PC-3 (cell line): ENCODE measurements around the gene ACADS. TPM values are rescaled to one million over a fixed set of nuclear protein-coding genes. Genes with fewer than 3 reads are reported as not detected.

Experiments used
- ATAC-seq: fragments of 200-7000 bp; cut with Tn5 transposase; 2 replicates; pipeline ENCODE4 v1.9.1; 2020; ENCODE audit warnings: mild to moderate bottlenecking, moderate library complexity
- BruUV-seq: library from RNA; stranded (reverse); fragments of 400-500 nt; replicated peaks from 2 replicates; lab custom pipeline; 2021; lab: Mats Ljungman, UMichigan
- CTCF ChIA-PET: fragments of 300-600 bp; sonication (Branson Sonifier 250); formaldehyde crosslinking; loops from one replicate; lab custom pipeline; 2022; ENCODE audit warnings: antibody characterized with exemption; lab: Charles Lee
- POLR2A ChIA-PET: fragments of 300-600 bp; sonication (Branson Sonifier 250); formaldehyde crosslinking; loops from one replicate; lab custom pipeline; 2022; ENCODE audit warnings: antibody characterized with exemption; ENCODE audit not compliant: unreplicated experiment; lab: Charles Lee
- DNase-seq: peaks from one replicate; pipeline ENCODE4 v3.0.0-alpha.2; 2015
- H2AFZ ChIP-seq: fragments of 300-600 bp; sonication (generic); 2 replicates; pipeline ENCODE4 v1.6.0; 2016; ENCODE audit warnings: antibody characterized with exemption, low read length
- H3F3A ChIP-seq: fragments of 300-600 bp; sonication (generic); one replicate; pipeline ENCODE4 v1.6.0; 2017; ENCODE audit warnings: antibody characterized with exemption, low read length, control low read depth, mild to moderate bottlenecking; ENCODE audit not compliant: unreplicated experiment
- H3K27ac ChIP-seq: fragments of 300-600 bp; sonication (generic); 2 replicates; pipeline ENCODE4 v1.5.1; 2016; ENCODE audit warnings: mild to moderate bottlenecking, low read length
- H3K27me3 ChIP-seq: fragments of 300-600 bp; sonication (generic); 2 replicates; pipeline ENCODE4 v1.6.1; 2016; ENCODE audit warnings: low read length, mixed read lengths
- H3K36me3 ChIP-seq: fragments of 300-600 bp; sonication (generic); 2 replicates; pipeline ENCODE4 v1.6.1; 2016; ENCODE audit warnings: low read depth, mixed run types, low read length, mixed read lengths
- H3K4me1 ChIP-seq: fragments of 300-600 bp; sonication (generic); 2 replicates; pipeline ENCODE4 v1.5.1; 2016; ENCODE audit warnings: low read length; ENCODE audit not compliant: insufficient read depth
- H3K4me2 ChIP-seq: fragments of 300-600 bp; sonication (generic); 2 replicates; pipeline ENCODE4 v1.6.0; 2016; ENCODE audit warnings: low read length
- H3K4me3 ChIP-seq: fragments of 300-600 bp; sonication (generic); 2 replicates; pipeline ENCODE4 v1.5.1; 2016; ENCODE audit warnings: mild to moderate bottlenecking, low read length, mixed read lengths
- H3K79me2 ChIP-seq: fragments of 300-600 bp; sonication (generic); 2 replicates; pipeline ENCODE4 v1.6.1; 2017; ENCODE audit warnings: low read length, mixed read lengths
- H3K9ac ChIP-seq: fragments of 300-600 bp; sonication (generic); 2 replicates; pipeline ENCODE4 v1.6.0; 2016; ENCODE audit warnings: mild to moderate bottlenecking, low read length
- H3K9me2 ChIP-seq: fragments of 300-600 bp; sonication (generic); replicated peaks from 2 replicates; pipeline ENCODE4 v1.6.1; 2016; ENCODE audit warnings: mixed run types, low read length, mixed read lengths
- H3K9me3 ChIP-seq: fragments of 300-600 bp; sonication (generic); 2 replicates; pipeline ENCODE4 v1.6.1; 2016; ENCODE audit warnings: low read length, mixed read lengths
- H4K20me1 ChIP-seq: fragments of 300-600 bp; sonication (generic); 2 replicates; pipeline ENCODE4 v1.6.1; 2016; ENCODE audit warnings: low read length, mixed read lengths
- CTCF ChIP-seq: fragments of 300-600 bp; sonication (generic); conservative IDR thresholded peaks from 2 replicates; pipeline ENCODE4 v1.5.1; 2017; ENCODE audit warnings: antibody characterized with exemption, low read depth, mild to moderate bottlenecking, low read length
- EZH2 ChIP-seq: fragments of 300-600 bp; sonication (generic); IDR thresholded peaks from one replicate; pipeline ENCODE4 v1.6.1; 2017; ENCODE audit warnings: antibody characterized with exemption, mild to moderate bottlenecking, low read length; ENCODE audit not compliant: unreplicated experiment
- EZH2phosphoT487 ChIP-seq: fragments of 300-600 bp; sonication (generic); IDR thresholded peaks from 2 replicates; pipeline ENCODE4 v1.6.1; 2018; ENCODE audit warnings: mild to moderate bottlenecking, antibody characterized with exemption, low read length, borderline replicate concordance
- intact Hi-C: fragments of 100-400 bp; cut with micrococcal nuclease; formaldehyde crosslinking; loops from 2 replicates; pipeline ENCODE4 v1.9.0; 2023
- total RNA-seq: library from RNA; depleted of rRNA; stranded (reverse); fragments of >200 nt; gene quantifications from 2 replicates; pipeline ENCODE4 v1.2.3, GENCODE V29; 2014

ACADS gene
- total RNA-seq, 1 experiment from 2014 or later, result 19.6 TPM

GRCh38 chr12:120710031-120710804 lies 15.4 kb upstream of the ACADS start, which contains the start of gene UNC119B:
UNC119B (plus strand) TSS chr12:120710458; CDS start chr12:120710475, 17 bp downstream.
- Histone ChIP-seq H3F3A (peaks cover 6% of the 10 kb centered on the region), H3K36me3 (peaks cover 12% of the 10 kb centered on the region; the same call in 1 of the 2 replicates), H3K4me3 (peak within 1 kb of the TSS; percentile 83), H3K4me1 (peaks cover 25% of the 10 kb centered on the region), H3K27ac (0 out of 2 replicates have a peak within 1 kb of the TSS, but pooled peaks have one; percentile 9), H3K4me2 (peak within 1 kb of the TSS; percentile 96), H3K27me3 (no peaks in the 10 kb centered on the region), H4K20me1 (no peaks in the 10 kb centered on the region), H3K9me2 (no peaks in the 10 kb centered on the region), H3K79me2 (peaks cover 25% of the 10 kb centered on the region), H3K9ac (peak within 1 kb of the TSS; percentile 92), H3K9me3 (no peaks in the 10 kb centered on the region), H2AFZ (peak within 1 kb of the TSS; percentile 77)
- ChIA-PET POLR2A (interaction anchor here (0.7 kb wide), 1 partner anchor 129 kb away, joined by 10 read pairs; the partner anchor contains the start of gene POP5), CTCF (no interaction called here)
- TF ChIP-seq EZH2phosphoT487 (no peak), CTCF (no peak), EZH2 (no peak)
- DNase-seq (peak; percentile 56), ATAC-seq (peak; percentile 68)
- intact Hi-C loops, result loop anchor here (1.0 to 5.0 kb wide), 4 partner anchors 21 to 262 kb away; partner anchors contain the start of gene SPPL3
- no TSS peak for BruUV-seq

- no TSS peak for BruUV-seq
- POLR2A ChIA-PET, result interaction anchor here (0.6 to 0.7 kb wide), 3 partner anchors 17 to 130 kb away, joined by 3 to 21 read pairs (median 10); partner anchors contain the start of gene POP5
Observed at GRCh38 chr12:120710805-120711296, 14.8 kb upstream of the ACADS start.

More at GRCh38 chr12:120710805-120711296, 14.8 kb upstream of the ACADS start:
- no peaks in the 10 kb centered on the region for H4K20me1 ChIP-seq
- peaks cover 21% of the 10 kb centered on the region for H3K4me1 ChIP-seq
- CTCF ChIA-PET, result interaction anchor here (1.0 kb wide), 1 partner anchor 62 kb away, joined by 5 read pairs; no protein-coding TSS in a partner anchor
- no peaks in the 10 kb centered on the region for H3K9me2 ChIP-seq
- H3K9me3 ChIP-seq, result no peaks in the 10 kb centered on the region
- 0 out of 2 replicates have a peak overlapping the region, but pooled peaks have one; percentile 9 for H3K27ac ChIP-seq
- TF ChIP-seq EZH2 (no peak), EZH2phosphoT487 (no peak), CTCF (no peak)
- peak overlapping the region; percentile 92 for H3K9ac ChIP-seq
- ATAC-seq (peak; percentile 45), DNase-seq (no peak)
- H2AFZ ChIP-seq, result peak overlapping the region; percentile 77
- no peaks in the 10 kb centered on the region for H3K27me3 ChIP-seq
- intact Hi-C loops, result loop anchor here (1.0 to 5.0 kb wide), 4 partner anchors 22 to 261 kb away; partner anchors contain the start of gene SPPL3
- H3K36me3 ChIP-seq, result peaks cover 13% of the 10 kb centered on the region; the same call in 1 of the 2 replicates
- H3K4me3 ChIP-seq, result peak overlapping the region; percentile 83
- H3K79me2 ChIP-seq, result peaks cover 25% of the 10 kb centered on the region
- H3F3A ChIP-seq, result peaks cover 6% of the 10 kb centered on the region
- peak overlapping the region; percentile 96 for H3K4me2 ChIP-seq
